ENCODE results near the gene ACAD9. TPM values are rescaled to one million over a fixed set of nuclear protein-coding genes. Genes with fewer than 3 reads are reported as not detected.

The ACAD9 gene
- total RNA-seq, 4 donors from 2014 or later = 13.1 to 51.4 (median 44.5) TPM

DNA sequence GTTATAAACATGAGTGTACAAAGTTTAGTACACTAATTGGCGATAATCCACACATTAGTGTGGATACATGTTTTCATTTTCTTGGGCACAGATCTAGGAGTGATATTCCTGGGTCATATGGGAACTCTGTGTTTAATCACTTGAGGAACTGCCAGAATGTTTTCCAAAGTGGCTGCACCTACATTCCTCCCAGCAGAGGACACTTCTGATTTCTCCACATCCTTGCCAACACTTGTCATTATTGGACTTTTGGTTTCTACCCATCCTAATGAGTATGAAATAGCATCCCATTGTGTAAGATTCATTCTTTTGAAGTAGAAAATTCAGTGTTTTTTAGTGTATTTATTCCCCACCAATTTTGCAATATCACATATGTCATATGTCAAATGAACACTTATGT, 60.8 kb downstream of the ACAD9 start:
- H3K27me3 ChIP-seq = no peaks in the 10 kb centered on the region
- no peak for DNase-seq
- TF ChIP-seq POLR2A (IDR thresholded peaks at IDR 0.05) = no peak
- TF ChIP-seq, protein P1, sequence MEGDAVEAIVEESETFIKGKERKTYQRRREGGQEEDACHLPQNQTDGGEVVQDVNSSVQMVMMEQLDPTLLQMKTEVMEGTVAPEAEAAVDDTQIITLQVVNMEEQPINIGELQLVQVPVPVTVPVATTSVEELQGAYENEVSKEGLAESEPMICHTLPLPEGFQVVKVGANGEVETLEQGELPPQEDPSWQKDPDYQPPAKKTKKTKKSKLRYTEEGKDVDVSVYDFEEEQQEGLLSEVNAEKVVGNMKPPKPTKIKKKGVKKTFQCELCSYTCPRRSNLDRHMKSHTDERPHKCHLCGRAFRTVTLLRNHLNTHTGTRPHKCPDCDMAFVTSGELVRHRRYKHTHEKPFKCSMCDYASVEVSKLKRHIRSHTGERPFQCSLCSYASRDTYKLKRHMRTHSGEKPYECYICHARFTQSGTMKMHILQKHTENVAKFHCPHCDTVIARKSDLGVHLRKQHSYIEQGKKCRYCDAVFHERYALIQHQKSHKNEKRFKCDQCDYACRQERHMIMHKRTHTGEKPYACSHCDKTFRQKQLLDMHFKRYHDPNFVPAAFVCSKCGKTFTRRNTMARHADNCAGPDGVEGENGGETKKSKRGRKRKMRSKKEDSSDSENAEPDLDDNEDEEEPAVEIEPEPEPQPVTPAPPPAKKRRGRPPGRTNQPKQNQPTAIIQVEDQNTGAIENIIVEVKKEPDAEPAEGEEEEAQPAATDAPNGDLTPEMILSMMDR (IDR thresholded peaks at IDR 0.05) = no peak

DNA sequence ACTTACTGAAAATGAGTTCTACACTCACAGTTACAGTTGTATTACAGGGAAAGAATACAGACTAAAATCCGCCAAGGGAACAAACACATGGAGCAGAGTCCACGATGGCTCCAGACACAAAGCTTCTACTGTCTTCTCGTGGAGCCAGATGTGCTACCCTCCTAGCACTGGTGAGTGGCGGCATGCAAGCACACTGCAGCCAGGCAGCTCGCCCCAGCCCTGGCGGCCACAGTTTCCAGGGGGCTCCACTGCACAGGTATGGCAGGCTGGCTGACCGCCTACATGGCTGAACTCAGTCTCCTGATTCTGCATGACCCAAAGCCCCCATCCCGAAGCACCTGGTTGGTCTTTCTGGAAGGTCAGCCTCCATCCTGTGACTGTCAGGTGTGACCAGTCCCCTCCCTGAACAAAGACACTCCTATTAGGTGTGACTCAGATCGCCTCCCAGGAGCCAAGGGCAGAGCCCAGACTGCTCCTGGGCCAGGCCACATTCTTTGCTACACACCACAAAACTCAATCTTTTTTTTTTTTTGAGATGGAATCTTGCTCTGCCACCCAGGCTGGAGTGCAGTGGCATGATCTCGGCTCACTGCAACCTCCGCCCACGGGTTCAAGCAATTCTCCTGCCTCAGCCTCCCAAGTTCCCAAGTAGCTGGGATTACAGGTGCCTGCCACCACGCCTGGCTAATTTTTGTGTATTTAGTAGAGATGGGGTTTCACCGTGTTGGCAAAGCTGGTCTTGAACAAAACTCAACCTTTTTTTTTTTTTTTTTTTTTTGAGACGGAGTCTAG, 62.9 kb downstream of the ACAD9 start:
- Histone ChIP-seq H3K4me1 (no peaks in the 10 kb centered on the region), H3K27ac (no peak overlapping the region), H3K9me3 (no peaks in the 10 kb centered on the region), H3K4me3 (no peak overlapping the region), H3K27me3 (no peaks in the 10 kb centered on the region), H3K36me3 (no peaks in the 10 kb centered on the region)
- no peak for DNase-seq
- TF ChIP-seq, protein P1 (IDR thresholded peaks at IDR 0.05) = no peak
- TF ChIP-seq POLR2A (IDR thresholded peaks at IDR 0.05) = no peak
- intact Hi-C loops (cut with DNase I; ENCODE audit: low total_unique reads) = no loop called here

More for the DNA sequence above, 60.8 kb downstream of the ACAD9 start:
- intact Hi-C loops (cut with DNase I; ENCODE audit: low total_unique reads) = no loop called here
- H3K9me3 ChIP-seq = no peaks in the 10 kb centered on the region
- no peaks in the 10 kb centered on the region for H3K36me3 ChIP-seq
- no peak overlapping the region for H3K4me3 ChIP-seq
- H3K27ac ChIP-seq = no peak overlapping the region
- H3K4me1 ChIP-seq = no peaks in the 10 kb centered on the region

DNA sequence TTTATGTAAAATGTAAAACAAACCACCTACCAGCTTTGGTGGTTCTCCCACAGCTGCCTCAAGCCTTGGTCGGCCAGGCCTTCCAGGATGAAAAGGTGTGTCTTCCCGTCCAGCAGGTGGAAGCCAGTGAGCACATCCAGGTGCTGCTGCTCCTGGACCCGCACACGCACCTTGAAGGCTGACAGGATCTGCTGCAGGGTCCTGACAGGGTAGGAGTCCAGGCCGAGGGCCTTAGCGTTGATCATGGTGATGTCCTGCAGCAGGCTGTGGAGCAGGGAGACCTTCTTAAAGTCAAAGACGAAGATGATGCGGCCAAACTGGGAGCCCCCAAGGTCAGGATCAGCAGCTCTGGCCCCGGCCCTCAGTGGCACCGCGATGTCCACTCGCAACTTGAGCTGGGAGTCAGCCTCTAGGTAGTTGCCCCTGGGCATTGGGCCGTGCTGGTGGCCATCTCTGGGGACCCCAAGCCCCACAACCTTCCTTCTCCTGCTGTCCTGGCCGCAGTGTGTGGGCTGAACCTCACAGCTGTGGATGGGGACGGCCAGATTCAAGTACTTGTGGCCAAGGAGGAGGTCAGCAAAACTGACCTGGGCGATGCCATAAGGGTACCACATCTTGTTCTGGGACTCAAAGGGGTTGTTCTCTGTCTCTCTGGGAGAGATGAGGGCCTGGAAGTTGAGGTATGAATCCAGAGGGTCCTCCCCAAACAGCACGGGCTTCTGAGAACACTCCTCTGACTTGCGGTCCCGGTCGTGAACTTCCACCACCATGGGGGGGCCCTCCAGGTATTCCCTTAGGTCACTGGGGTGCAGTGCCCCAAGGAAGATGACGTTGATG, 65.8 kb downstream of the ACAD9 start:
- Histone ChIP-seq H3K27ac (no peak overlapping the region), H3K36me3 (no peaks in the 10 kb centered on the region), H3K9me3 (no peaks in the 10 kb centered on the region), H3K4me1 (no peaks in the 10 kb centered on the region), H3K4me3 (no peak overlapping the region), H3K27me3 (no peaks in the 10 kb centered on the region)
- TF ChIP-seq, protein P1 (IDR thresholded peaks at IDR 0.05) = no peak
- no peak for TF ChIP-seq POLR2A (IDR thresholded peaks at IDR 0.05)
- no peak for DNase-seq
- intact Hi-C loops (cut with DNase I; ENCODE audit: low total_unique reads) = no loop called here

DNA sequence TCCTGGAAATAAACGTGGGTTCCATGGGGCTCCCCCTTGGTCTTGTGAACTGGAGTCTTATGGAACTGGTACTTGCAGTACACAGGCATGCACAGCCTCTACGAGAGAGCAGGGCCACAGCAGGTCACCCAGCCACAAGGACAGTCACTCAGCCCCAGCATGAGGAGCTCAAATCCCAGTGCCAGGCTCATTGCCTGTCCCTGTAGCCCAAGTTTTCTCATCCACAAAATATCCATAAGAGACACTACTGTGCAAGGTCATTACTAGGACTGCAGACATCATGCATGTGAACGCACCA, 66.4 kb downstream of the ACAD9 start:
- Histone ChIP-seq H3K4me3 (no peak overlapping the region), H3K27ac (no peak overlapping the region), H3K4me1 (no peaks in the 10 kb centered on the region), H3K9me3 (no peaks in the 10 kb centered on the region), H3K36me3 (no peaks in the 10 kb centered on the region), H3K27me3 (no peaks in the 10 kb centered on the region)
- DNase-seq = no peak
- intact Hi-C loops (cut with DNase I; ENCODE audit: low total_unique reads) = no loop called here
- TF ChIP-seq POLR2A (IDR thresholded peaks at IDR 0.05) = no peak
- TF ChIP-seq, protein P1 (IDR thresholded peaks at IDR 0.05) = no peak

DNA sequence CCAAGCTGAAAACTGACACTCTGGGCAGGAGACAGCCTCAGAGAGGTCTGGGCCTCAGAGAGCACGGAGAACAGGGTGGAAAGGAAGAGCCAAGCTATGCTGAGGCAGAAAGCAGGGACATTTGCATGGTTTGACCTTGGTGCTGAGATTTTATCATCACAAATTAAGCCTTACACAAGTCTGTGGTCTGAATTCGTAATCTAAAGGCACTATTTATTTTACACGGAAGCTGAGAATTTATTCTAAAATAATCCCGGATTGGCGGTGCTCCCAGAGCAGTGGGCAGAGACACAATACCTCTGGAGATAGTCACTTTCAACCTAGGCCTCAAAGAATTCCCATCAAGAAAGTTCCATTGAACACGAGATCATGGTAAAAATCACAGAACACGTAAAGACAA, 67.0 kb downstream of the ACAD9 start:
- intact Hi-C loops (cut with DNase I; ENCODE audit: low total_unique reads) = no loop called here
- H3K27ac ChIP-seq = no peak overlapping the region
- no peak overlapping the region for H3K4me3 ChIP-seq
- H3K27me3 ChIP-seq = no peaks in the 10 kb centered on the region
- no peaks in the 10 kb centered on the region for H3K4me1 ChIP-seq
- TF ChIP-seq POLR2A (IDR thresholded peaks at IDR 0.05) = no peak
- TF ChIP-seq, protein P1 (IDR thresholded peaks at IDR 0.05) = no peak
- H3K36me3 ChIP-seq = no peaks in the 10 kb centered on the region
- H3K9me3 ChIP-seq = no peaks in the 10 kb centered on the region
- no peak for DNase-seq
